Neural progenitor cell (in vitro differentiated cells): ENCODE measurements around the gene IL1RAPL1.

Source experiments
- CTCF ChIP-seq: fragments of 200-600 bp; sonication (generic); IDR thresholded peaks from 2 replicates; pipeline ENCODE4 v1.5.1; 2017; ENCODE audit warnings: antibody characterized with exemption, mild to moderate bottlenecking
- EZH2 ChIP-seq: fragments of 200-600 bp; sonication (generic); IDR thresholded peaks from 2 replicates; pipeline ENCODE4 v1.6.1; 2017; ENCODE audit warnings: antibody characterized with exemption, mild to moderate bottlenecking, moderate library complexity
- EZH2phosphoT487 ChIP-seq: fragments of 200-600 bp; sonication (generic); IDR thresholded peaks from 2 replicates; pipeline ENCODE4 v1.6.1; 2017; ENCODE audit warnings: antibody characterized with exemption

GRCh38 chrX:29143756-29144155 is 556.5 kb downstream of the IL1RAPL1 start:
- no peak for TF ChIP-seq CTCF
- TF ChIP-seq EZH2 = no peak
- no peak for TF ChIP-seq EZH2phosphoT487
